LNCAP (cell line): ENCODE measurements around the gene PEF1.

ENCODE experiments used
- CTCF ChIP-seq: fragments of 450-650 bp; IDR thresholded peaks from 2 replicates; pipeline ENCODE4 v1.5.1; 2017; ENCODE audit warnings: mild to moderate bottlenecking

Gene PEF1

GRCh38 chr1:31626223-31627207 is 18.2 kb downstream of the PEF1 start:
- TF ChIP-seq CTCF, result no peak

GRCh38 chr1:31625561-31626222 is 19.0 kb downstream of the PEF1 start:
- TF ChIP-seq CTCF, result no peak

GRCh38 chr1:31624731-31625514 is 19.8 kb downstream of the PEF1 start:
- TF ChIP-seq CTCF, result no peak

GRCh38 chr1:31624309-31624708 is 20.4 kb downstream of the PEF1 start:
- TF ChIP-seq CTCF, result no peak

- TF ChIP-seq CTCF, result no peak
Observed at GRCh38 chr1:31623365-31623764, 21.3 kb downstream of the PEF1 start.

- TF ChIP-seq CTCF, result no peak
Observed at GRCh38 chr1:31621847-31622730, 22.6 kb downstream of the PEF1 start.

GRCh38 chr1:31621498-31621820 is 23.2 kb downstream of the PEF1 start:
- no peak for TF ChIP-seq CTCF
